PFSK-1 (cell line): ENCODE measurements around the gene UBE2QL1.

Experiments used
- FOXP2 ChIP-seq: optimal IDR thresholded peaks from 2 replicates; pipeline ENCODE3; 2011; ENCODE audit warnings: borderline replicate concordance, control low read depth, inconsistent platforms; ENCODE audit not compliant: insufficient read depth; ENCODE audit errors: extremely low read length, extremely low read depth
- POLR2AphosphoS5 ChIP-seq: IDR thresholded peaks from 2 replicates; pipeline ENCODE4 v1.6.1; 2012; ENCODE audit warnings: low read depth, mild to moderate bottlenecking, control low read depth, low read length, moderate library complexity
- REST ChIP-seq, 2 experiments: IDR thresholded peaks; 2 replicates each; pipeline versions ENCODE4 v1.6.1 to v1.8.0; 2011 to 2012; ENCODE audit warnings: low read depth in 2 of 2, low read length in 2 of 2, control low read depth in 1 of 2, inconsistent platforms in 1 of 2, mild to moderate bottlenecking in 1 of 2, moderate library complexity in 1 of 2; ENCODE audit not compliant: insufficient read depth in 1 of 2
- SIN3A ChIP-seq: IDR thresholded peaks from 2 replicates; pipeline ENCODE4 v1.6.1; 2012; ENCODE audit warnings: mild to moderate bottlenecking, low read length, moderate library complexity, borderline replicate concordance; ENCODE audit not compliant: insufficient read depth
- TAF1 ChIP-seq: IDR thresholded peaks from 2 replicates; pipeline ENCODE4 v1.6.1; 2012; ENCODE audit warnings: low read length, control low read depth, borderline replicate concordance; ENCODE audit not compliant: insufficient read depth

The UBE2QL1 gene

DNA sequence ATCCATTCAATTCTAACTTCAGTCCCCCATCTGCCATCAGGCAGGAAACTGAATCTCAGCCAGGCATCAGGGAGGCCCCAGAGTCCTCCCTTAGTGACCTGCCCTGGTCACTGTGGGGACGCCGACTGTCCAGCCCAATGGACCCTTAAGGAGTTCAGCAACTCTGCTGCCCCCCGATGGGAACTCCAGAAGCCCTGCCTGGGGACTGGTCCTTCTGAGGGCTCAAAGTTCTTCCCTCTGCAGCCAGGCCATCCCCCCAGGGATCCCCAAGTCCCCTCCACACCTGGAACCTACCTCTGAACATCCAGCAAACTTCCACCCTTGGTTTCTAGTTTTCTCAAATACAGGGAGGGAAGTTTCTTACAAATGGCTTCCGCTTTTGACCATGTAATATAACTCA lies 76.8 kb downstream of the UBE2QL1 start:
- no peak for TF ChIP-seq FOXP2
- no peak for TF ChIP-seq SIN3A
- TF ChIP-seq TAF1: no peak
- TF ChIP-seq POLR2AphosphoS5: no peak
- no peak for TF ChIP-seq REST (IDR thresholded peaks at IDR 0.05; ENCODE audit: insufficient read depth in 1 of 2, low read depth in 2 of 2, low read length in 2 of 2)

DNA sequence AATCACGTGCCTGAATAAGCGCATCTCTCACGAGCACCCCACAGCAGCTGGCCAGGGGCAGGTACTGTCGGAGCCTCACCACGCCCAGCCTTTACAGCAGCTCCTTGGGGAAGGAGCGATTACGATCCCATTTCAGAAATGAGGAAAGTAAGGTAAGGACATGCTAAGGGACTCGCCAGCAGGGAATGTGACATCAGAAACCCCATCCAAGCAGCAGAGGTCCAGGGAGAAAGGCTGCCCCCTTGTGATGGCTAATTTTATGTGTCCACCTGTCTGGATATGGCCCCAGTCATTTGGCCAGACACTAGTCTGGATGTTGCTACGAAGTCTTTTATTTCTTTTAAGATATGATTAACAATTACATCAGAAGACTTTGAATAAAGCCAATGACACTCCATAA lies 77.3 kb downstream of the UBE2QL1 start:
- no peak for TF ChIP-seq SIN3A
- no peak for TF ChIP-seq TAF1
- TF ChIP-seq FOXP2: no peak
- TF ChIP-seq REST (IDR thresholded peaks at IDR 0.05; ENCODE audit: insufficient read depth in 1 of 2, low read depth in 2 of 2, low read length in 2 of 2): no peak
- no peak for TF ChIP-seq POLR2AphosphoS5

- TF ChIP-seq FOXP2 (no peak), SIN3A (no peak), REST (IDR thresholded peaks at IDR 0.05; ENCODE audit: insufficient read depth in 1 of 2, low read depth in 2 of 2, low read length in 2 of 2) (no peak), TAF1 (no peak), POLR2AphosphoS5 (no peak)
Measured at GRCh38 chr5:6527749-6528455, 79.2 kb downstream of the UBE2QL1 start.

- TF ChIP-seq POLR2AphosphoS5 (no peak), REST (IDR thresholded peaks at IDR 0.05; ENCODE audit: insufficient read depth in 1 of 2, low read depth in 2 of 2, low read length in 2 of 2) (no peak), TAF1 (no peak), SIN3A (no peak), FOXP2 (no peak)
Measured at GRCh38 chr5:6535594-6535993, 86.9 kb downstream of the UBE2QL1 start.
